Measurements from ENCODE around the gene IP6K3. TPM values are rescaled to one million over a fixed set of nuclear protein-coding genes. Genes with fewer than 3 reads are reported as not detected.

The IP6K3 gene
- total RNA-seq, 1 donor = under 0.01 TPM

- Histone ChIP-seq H3K4me1 (ENCODE audit: insufficient read depth, low read length) (peaks cover 47% of the 10 kb centered on the region), H3K36me3 (ENCODE audit: insufficient read depth, low read length) (peaks cover 59% of the 10 kb centered on the region), H3K79me2 (ENCODE audit: insufficient read depth, low read length) (peaks cover 9% of the 10 kb centered on the region), H3K4me2 (ENCODE audit: insufficient read depth, low read length) (no peak overlapping the region), H3K27ac (ENCODE audit: low read depth, low read length) (peak overlapping the region; percentile 71), H4K20me1 (ENCODE audit: insufficient read depth, low read length) (no peaks in the 10 kb centered on the region), H2AFZ (ENCODE audit: low read length) (no peak overlapping the region), H3K27me3 (ENCODE audit: insufficient read depth, low read length) (no peaks in the 10 kb centered on the region), H3K4me3 (ENCODE audit: insufficient read depth, low read length) (no peak overlapping the region), H3K9me3 (ENCODE audit: low read depth, low read length) (no peaks in the 10 kb centered on the region)
- DNase-seq (ENCODE audit: insufficient read length, low spot score, missing footprints) = peak; percentile 71
- no peak for TF ChIP-seq CTCF (IDR thresholded peaks at IDR 0.05; ENCODE audit: extremely low read depth, low read depth, low read length)
These were observed 53.3 kb downstream of the IP6K3 start for GRCh38 chr6:33693186-33694105.

GRCh38 chr6:33692760-33693158 lies 53.9 kb downstream of the IP6K3 start:
- Histone ChIP-seq H3K79me2 (ENCODE audit: insufficient read depth, low read length) (peaks cover 9% of the 10 kb centered on the region), H3K9me3 (ENCODE audit: low read depth, low read length) (no peaks in the 10 kb centered on the region), H3K27me3 (ENCODE audit: insufficient read depth, low read length) (no peaks in the 10 kb centered on the region), H3K4me3 (ENCODE audit: insufficient read depth, low read length) (no peak overlapping the region), H3K27ac (ENCODE audit: low read depth, low read length) (peak overlapping the region; percentile 71), H3K4me2 (ENCODE audit: insufficient read depth, low read length) (no peak overlapping the region), H3K36me3 (ENCODE audit: insufficient read depth, low read length) (peaks cover 54% of the 10 kb centered on the region), H2AFZ (ENCODE audit: low read length) (no peak overlapping the region), H4K20me1 (ENCODE audit: insufficient read depth, low read length) (no peaks in the 10 kb centered on the region), H3K4me1 (ENCODE audit: insufficient read depth, low read length) (peaks cover 47% of the 10 kb centered on the region)
- peak; percentile 96 for DNase-seq (ENCODE audit: insufficient read length, low spot score, missing footprints)
- TF ChIP-seq CTCF (IDR thresholded peaks at IDR 0.05; ENCODE audit: extremely low read depth, low read depth, low read length) = no peak

- H3K4me2 ChIP-seq (ENCODE audit: insufficient read depth, low read length) = no peak overlapping the region
- no peak overlapping the region for H3K4me3 ChIP-seq (ENCODE audit: insufficient read depth, low read length)
- H3K27me3 ChIP-seq (ENCODE audit: insufficient read depth, low read length) = no peaks in the 10 kb centered on the region
- no peak overlapping the region for H2AFZ ChIP-seq (ENCODE audit: low read length)
- peaks cover 49% of the 10 kb centered on the region for H3K36me3 ChIP-seq (ENCODE audit: insufficient read depth, low read length)
- DNase-seq (ENCODE audit: insufficient read length, low spot score, missing footprints) = peak; percentile 97
- no peaks in the 10 kb centered on the region for H4K20me1 ChIP-seq (ENCODE audit: insufficient read depth, low read length)
- H3K79me2 ChIP-seq (ENCODE audit: insufficient read depth, low read length) = peaks cover 9% of the 10 kb centered on the region
- H3K9me3 ChIP-seq (ENCODE audit: low read depth, low read length) = no peaks in the 10 kb centered on the region
- H3K27ac ChIP-seq (ENCODE audit: low read depth, low read length) = peak overlapping the region; percentile 71
- no peak for TF ChIP-seq CTCF (IDR thresholded peaks at IDR 0.05; ENCODE audit: extremely low read depth, low read depth, low read length)
- H3K4me1 ChIP-seq (ENCODE audit: insufficient read depth, low read length) = peaks cover 44% of the 10 kb centered on the region
These were observed 54.5 kb downstream of the IP6K3 start for GRCh38 chr6:33692078-33692759.

Data from osteoblast (primary cell).